GM12878 (cell line): ENCODE measurements around the gene MAGI1. TPM values are rescaled to one million over a fixed set of nuclear protein-coding genes. Genes with fewer than 3 reads are reported as not detected.

Source experiments
- ATAC-seq: fragments of 200-7000 bp; cut with Tn5 transposase; 3 replicates; pipeline ENCODE4 v1.9.1; 2020; ENCODE audit warnings: mild to moderate bottlenecking, moderate library complexity
- BruUV-seq: library from RNA; stranded (reverse); fragments of 400-500 nt; replicated peaks from 2 replicates; lab custom pipeline; 2021; lab: Mats Ljungman, UMichigan
- CTCF ChIA-PET: fragments of 300-600 bp; sonication (Branson Sonifier 250); formaldehyde crosslinking; extraction: SDS; loops from one replicate; lab custom pipeline; 2021; ENCODE audit warnings: inconsistent platforms; lab: Yijun Ruan, JAX
- POLR2A ChIA-PET: fragments of 350-600 bp; formaldehyde crosslinking; extraction: SDS; loops from one replicate; lab custom pipeline; 2021; ENCODE audit warnings: inconsistent platforms; lab: Charles Lee
- RAD21 ChIA-PET: fragments of 300-600 bp; sonication (Branson Sonifier 250); formaldehyde crosslinking; loops from one replicate; lab custom pipeline; 2023; ENCODE audit warnings: antibody characterized with exemption; ENCODE audit not compliant: unreplicated experiment; lab: Charles Lee
- SMC1A ChIA-PET: fragments of 300-600 bp; sonication (Branson Sonifier 250); formaldehyde crosslinking; loops from one replicate; lab custom pipeline; 2023; ENCODE audit not compliant: unreplicated experiment, uncharacterized antibody; lab: Charles Lee
- DNase-seq: peaks from one replicate; pipeline ENCODE4 v3.0.0-alpha.2; 2011; ENCODE audit warnings: low read depth, low spot score
- FAIRE-seq: peaks from 3 replicates; lab custom pipeline; 2011; peaks lifted over from hg19 to GRCh38; lab: Jason Lieb, UNC
- H2AFZ ChIP-seq: 2 replicates; pipeline ENCODE4 v1.6.0; 2011; ENCODE audit warnings: low read depth, low read length, control low read depth; ENCODE audit not compliant: control insufficient read depth
- H3K27ac ChIP-seq: 2 replicates; pipeline ENCODE4 v1.5.1; 2011; ENCODE audit warnings: control low read depth; ENCODE audit not compliant: control insufficient read depth, insufficient read depth
- H3K27me3 ChIP-seq, 2 experiments: replicated peaks in 1 of 2; 2 replicates each; pipeline versions ENCODE4 v1.6.0 to v1.6.1; 2011; ENCODE audit warnings: low read length in 1 of 2; ENCODE audit not compliant: control insufficient read depth in 2 of 2, insufficient read depth in 2 of 2
- H3K36me3 ChIP-seq, 2 experiments: 2 replicates each; pipeline ENCODE4 v1.5.1; 2011; ENCODE audit warnings: low read length in 1 of 2; ENCODE audit not compliant: control insufficient read depth in 2 of 2, insufficient read depth in 2 of 2
- H3K4me1 ChIP-seq: 2 replicates; pipeline ENCODE4 v1.6.1; 2011; ENCODE audit warnings: mild to moderate bottlenecking, low read length, moderate library complexity, mixed read lengths; ENCODE audit not compliant: control insufficient read depth, insufficient read depth
- H3K4me2 ChIP-seq: 2 replicates; pipeline ENCODE4 v1.6.0; 2011; ENCODE audit warnings: control low read depth; ENCODE audit not compliant: control insufficient read depth, insufficient read depth
- H3K4me3 ChIP-seq: fragments of 200-600 bp; sonication (generic); 2 replicates; pipeline ENCODE4 v1.5.1; 2016
- H3K79me2 ChIP-seq: 2 replicates; pipeline ENCODE4 v1.6.0; 2011; ENCODE audit warnings: low read length; ENCODE audit not compliant: control insufficient read depth, insufficient read depth
- H3K9ac ChIP-seq: 2 replicates; pipeline ENCODE4 v1.8.0; 2011; ENCODE audit warnings: low read length, control low read depth, mixed read lengths; ENCODE audit not compliant: control insufficient read depth, insufficient read depth
- H3K9me3 ChIP-seq: replicated peaks from 3 replicates; pipeline ENCODE4 v1.5.1; 2011; ENCODE audit warnings: mild to moderate bottlenecking, low read length; ENCODE audit not compliant: control insufficient read depth, insufficient read depth
- H4K20me1 ChIP-seq: 2 replicates; pipeline ENCODE4 v1.6.0; 2011; ENCODE audit not compliant: control insufficient read depth, insufficient read depth
- CHD1 ChIP-seq: IDR thresholded peaks from 2 replicates; pipeline ENCODE4 v1.6.1; 2012; ENCODE audit warnings: low read depth, low read length, improper control_type of control experiment
- ETV6 ChIP-seq, 2 experiments: fragments of 450-650 bp in 1 of 2; IDR thresholded peaks in 1 of 2; conservative IDR thresholded peaks in 1 of 2; 2 replicates each; pipeline ENCODE4 v1.6.1; 2014; ENCODE audit warnings: antibody characterized with exemption in 1 of 2, borderline replicate concordance in 1 of 2, low read depth in 1 of 2, mild to moderate bottlenecking in 1 of 2, moderate library complexity in 1 of 2
- SP1 ChIP-seq: IDR thresholded peaks from one replicate; pipeline ENCODE4 v1.6.1; 2011; ENCODE audit warnings: low read depth, low read length
- WGBS: methylation state at CpG from one replicate; pipeline ENCODE4 v1.1.6; 2016; ENCODE audit warnings: low lambda C conversion rate; ENCODE audit not compliant: insufficient replicate concordance, insufficient coverage; ENCODE audit errors: missing lambda C conversion rate; 5-methylcytosine and 5-hydroxymethylcytosine counted together
- in situ Hi-C: fragments of 300-500 bp; cut with MboI; formaldehyde crosslinking; loops from 9 replicates; pipeline ENCODE4 v1.14.3; 2018; ENCODE audit warnings: mixed read lengths
- intact Hi-C: fragments of 100-400 bp; cut with micrococcal nuclease; formaldehyde crosslinking; loops from one replicate; pipeline ENCODE4 v1.14.2; 2022; ENCODE audit not compliant: unreplicated experiment
- polyA plus RNA-seq, 11 experiments: library from polyadenylated mRNA; depleted of rRNA in 4 of 11; unstranded in 6 of 11; stranded (reverse) in 5 of 11; fragments of >200 nt; fragmentation: Nextera tagmentation in 4 of 11; fragmentation: Illumina TruSeq in 1 of 11; extraction: Ambion mirVana in 4 of 11; extraction: Trizol in 1 of 11; gene quantifications; 1 replicate in 1 of 11; 2 replicates in 10 of 11; pipeline versions ENCODE4 v1.2.1 to v1.2.3, GENCODE V29; 2011 to 2016; ENCODE audit warnings: inconsistent platforms in 2 of 11, missing spikeins in 2 of 11, low read depth in 1 of 11
- total RNA-seq, 4 experiments: library from RNA; depleted of rRNA in 3 of 4; stranded (reverse); fragments of >200 nt in 3 of 4; fragmentation: Illumina TruSeq in 1 of 4; extraction: Trizol in 1 of 4; gene quantifications; 2 replicates each; pipeline versions ENCODE4 v1.2.1 to v1.2.3, GENCODE V29; 2013 to 2021
- TF ChIP-seq, protein P1 (sequence below): fragments of 450-650 bp; IDR thresholded peaks from 2 replicates; pipeline ENCODE4 v1.6.1; 2017; ENCODE audit warnings: mild to moderate bottlenecking
- TF ChIP-seq, protein P2 (sequence below): fragments of 450-650 bp; conservative IDR thresholded peaks from 2 replicates; pipeline ENCODE4 v1.6.1; 2017; ENCODE audit warnings: mild to moderate bottlenecking, moderate library complexity
- TF ChIP-seq, protein P3 (sequence below): fragments of 450-650 bp; IDR thresholded peaks from 2 replicates; pipeline ENCODE4 v1.6.1; 2018; ENCODE audit warnings: borderline replicate concordance, mild to moderate bottlenecking; ENCODE audit not compliant: partially characterized antibody

MAGI1 gene
- total and polyA plus RNA-seq, 10 of the 15 experiments (the other 5 are each of a cell fraction or from before 2014, with no cell fraction given) = 0.02 to 3.3 (median 0.29) TPM; not detected in 1

GRCh38 chr3:65967451-65967850 lies 71.3 kb downstream of the MAGI1 start:
- no peak overlapping the region for H3K27ac ChIP-seq
- ChIA-PET POLR2A (no interaction called here), RAD21 (no interaction called here), CTCF (no interaction called here), SMC1A (no interaction called here)
- no peaks in the 10 kb centered on the region for H3K79me2 ChIP-seq
- ATAC-seq (no peak), FAIRE-seq (no peak), DNase-seq (no peak)
- no peaks in the 10 kb centered on the region for H3K36me3 ChIP-seq
- no peak overlapping the region for H3K4me2 ChIP-seq
- H3K4me3 ChIP-seq = no peak overlapping the region
- in situ Hi-C loops = no loop called here
- no peaks in the 10 kb centered on the region for H3K4me1 ChIP-seq
- no TSS peak for BruUV-seq
- no peaks in the 10 kb centered on the region for H3K9me3 ChIP-seq
- WGBS = 69% methylated on average over 3 of the region's 3 CpGs
- no peaks in the 10 kb centered on the region for H3K27me3 ChIP-seq
- no peak overlapping the region for H3K9ac ChIP-seq
- no peak overlapping the region for H2AFZ ChIP-seq
- TF ChIP-seq CHD1 = no peak
- TF ChIP-seq, protein P1, sequence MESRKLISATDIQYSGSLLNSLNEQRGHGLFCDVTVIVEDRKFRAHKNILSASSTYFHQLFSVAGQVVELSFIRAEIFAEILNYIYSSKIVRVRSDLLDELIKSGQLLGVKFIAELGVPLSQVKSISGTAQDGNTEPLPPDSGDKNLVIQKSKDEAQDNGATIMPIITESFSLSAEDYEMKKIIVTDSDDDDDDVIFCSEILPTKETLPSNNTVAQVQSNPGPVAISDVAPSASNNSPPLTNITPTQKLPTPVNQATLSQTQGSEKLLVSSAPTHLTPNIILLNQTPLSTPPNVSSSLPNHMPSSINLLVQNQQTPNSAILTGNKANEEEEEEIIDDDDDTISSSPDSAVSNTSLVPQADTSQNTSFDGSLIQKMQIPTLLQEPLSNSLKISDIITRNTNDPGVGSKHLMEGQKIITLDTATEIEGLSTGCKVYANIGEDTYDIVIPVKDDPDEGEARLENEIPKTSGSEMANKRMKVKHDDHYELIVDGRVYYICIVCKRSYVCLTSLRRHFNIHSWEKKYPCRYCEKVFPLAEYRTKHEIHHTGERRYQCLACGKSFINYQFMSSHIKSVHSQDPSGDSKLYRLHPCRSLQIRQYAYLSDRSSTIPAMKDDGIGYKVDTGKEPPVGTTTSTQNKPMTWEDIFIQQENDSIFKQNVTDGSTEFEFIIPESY = no peak
- no peak for TF ChIP-seq ETV6 (conservative IDR thresholded peaks at IDR 0.05 in 1 of 2, IDR thresholded peaks at IDR 0.05 in 1 of 2; ENCODE audit: borderline replicate concordance in 1 of 2, low read depth in 1 of 2)
- TF ChIP-seq SP1 = no peak
- no peaks in the 10 kb centered on the region for H4K20me1 ChIP-seq
- intact Hi-C loops = no loop called here

- no TSS peak for BruUV-seq
- Histone ChIP-seq H3K4me2 (no peak overlapping the region), H3K36me3 (no peaks in the 10 kb centered on the region), H3K9me3 (no peaks in the 10 kb centered on the region), H3K79me2 (no peaks in the 10 kb centered on the region), H3K27ac (no peak overlapping the region), H2AFZ (no peak overlapping the region), H3K9ac (no peak overlapping the region), H3K4me1 (no peaks in the 10 kb centered on the region), H4K20me1 (no peaks in the 10 kb centered on the region), H3K27me3 (no peaks in the 10 kb centered on the region), H3K4me3 (no peak overlapping the region)
- ChIA-PET CTCF (no interaction called here), SMC1A (no interaction called here), POLR2A (no interaction called here), RAD21 (no interaction called here)
- ATAC-seq (no peak), DNase-seq (no peak), FAIRE-seq (no peak)
- in situ Hi-C loops = no loop called here
- intact Hi-C loops = no loop called here
- 44% methylated on average over 3 of the region's 3 CpGs for WGBS
- TF ChIP-seq, protein P2, sequence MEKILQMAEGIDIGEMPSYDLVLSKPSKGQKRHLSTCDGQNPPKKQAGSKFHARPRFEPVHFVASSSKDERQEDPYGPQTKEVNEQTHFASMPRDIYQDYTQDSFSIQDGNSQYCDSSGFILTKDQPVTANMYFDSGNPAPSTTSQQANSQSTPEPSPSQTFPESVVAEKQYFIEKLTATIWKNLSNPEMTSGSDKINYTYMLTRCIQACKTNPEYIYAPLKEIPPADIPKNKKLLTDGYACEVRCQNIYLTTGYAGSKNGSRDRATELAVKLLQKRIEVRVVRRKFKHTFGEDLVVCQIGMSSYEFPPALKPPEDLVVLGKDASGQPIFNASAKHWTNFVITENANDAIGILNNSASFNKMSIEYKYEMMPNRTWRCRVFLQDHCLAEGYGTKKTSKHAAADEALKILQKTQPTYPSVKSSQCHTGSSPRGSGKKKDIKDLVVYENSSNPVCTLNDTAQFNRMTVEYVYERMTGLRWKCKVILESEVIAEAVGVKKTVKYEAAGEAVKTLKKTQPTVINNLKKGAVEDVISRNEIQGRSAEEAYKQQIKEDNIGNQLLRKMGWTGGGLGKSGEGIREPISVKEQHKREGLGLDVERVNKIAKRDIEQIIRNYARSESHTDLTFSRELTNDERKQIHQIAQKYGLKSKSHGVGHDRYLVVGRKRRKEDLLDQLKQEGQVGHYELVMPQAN = no peak
- TF ChIP-seq, protein P3, sequence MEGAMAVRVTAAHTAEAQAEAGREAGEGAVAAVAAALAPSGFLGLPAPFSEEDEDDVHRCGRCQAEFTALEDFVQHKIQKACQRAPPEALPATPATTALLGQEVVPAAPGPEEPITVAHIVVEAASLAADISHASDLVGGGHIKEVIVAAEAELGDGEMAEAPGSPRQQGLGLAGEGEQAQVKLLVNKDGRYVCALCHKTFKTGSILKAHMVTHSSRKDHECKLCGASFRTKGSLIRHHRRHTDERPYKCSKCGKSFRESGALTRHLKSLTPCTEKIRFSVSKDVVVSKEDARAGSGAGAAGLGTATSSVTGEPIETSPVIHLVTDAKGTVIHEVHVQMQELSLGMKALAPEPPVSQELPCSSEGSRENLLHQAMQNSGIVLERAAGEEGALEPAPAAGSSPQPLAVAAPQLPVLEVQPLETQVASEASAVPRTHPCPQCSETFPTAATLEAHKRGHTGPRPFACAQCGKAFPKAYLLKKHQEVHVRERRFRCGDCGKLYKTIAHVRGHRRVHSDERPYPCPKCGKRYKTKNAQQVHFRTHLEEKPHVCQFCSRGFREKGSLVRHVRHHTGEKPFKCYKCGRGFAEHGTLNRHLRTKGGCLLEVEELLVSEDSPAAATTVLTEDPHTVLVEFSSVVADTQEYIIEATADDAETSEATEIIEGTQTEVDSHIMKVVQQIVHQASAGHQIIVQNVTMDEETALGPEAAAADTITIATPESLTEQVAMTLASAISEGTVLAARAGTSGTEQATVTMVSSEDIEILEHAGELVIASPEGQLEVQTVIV = no peak
Measured at GRCh38 chr3:65964838-65965237, 73.9 kb downstream of the MAGI1 start.
